ENCODE data around the gene FGFBP2.

Gene FGFBP2

DNA sequence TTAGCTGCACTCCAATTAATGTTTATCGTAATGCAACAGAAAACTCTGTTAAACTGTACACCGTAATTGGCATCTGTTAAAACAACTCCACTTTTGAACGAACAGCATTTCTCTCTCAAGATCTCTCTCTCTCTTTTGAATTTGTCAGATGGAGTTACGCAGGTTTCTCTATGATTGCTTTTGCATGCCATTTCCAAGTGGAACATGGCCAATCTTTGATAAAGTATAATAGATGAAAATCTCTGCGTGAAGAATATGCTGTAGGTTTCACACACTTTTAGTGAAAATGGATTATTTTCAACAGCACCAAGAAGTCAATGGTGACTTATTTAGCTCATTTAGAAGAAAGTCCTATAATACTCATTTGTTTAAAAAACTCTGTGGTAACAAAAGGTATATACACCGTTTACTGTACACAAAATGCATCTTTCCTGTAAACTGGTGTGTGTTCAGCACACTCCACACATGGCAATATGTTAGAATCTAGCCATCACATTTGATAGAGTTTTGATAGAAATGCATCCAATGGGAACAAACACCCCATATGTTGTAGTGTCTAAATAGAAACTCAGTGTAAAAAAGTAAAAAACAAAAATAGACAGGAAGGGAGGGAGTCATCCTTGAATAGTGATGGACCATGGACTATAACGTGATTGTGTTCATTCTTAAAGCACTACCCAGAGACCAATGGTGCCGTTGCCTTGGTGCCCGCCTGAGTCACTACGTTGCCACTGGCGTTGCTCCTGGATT, 5.8 kb upstream of the FGFBP2 start:
- DNase-seq (ENCODE audit: low read depth), result no peak
- no peak for TF ChIP-seq CTCF (conservative IDR thresholded peaks at IDR 0.05; ENCODE audit: low read length)

DNA sequence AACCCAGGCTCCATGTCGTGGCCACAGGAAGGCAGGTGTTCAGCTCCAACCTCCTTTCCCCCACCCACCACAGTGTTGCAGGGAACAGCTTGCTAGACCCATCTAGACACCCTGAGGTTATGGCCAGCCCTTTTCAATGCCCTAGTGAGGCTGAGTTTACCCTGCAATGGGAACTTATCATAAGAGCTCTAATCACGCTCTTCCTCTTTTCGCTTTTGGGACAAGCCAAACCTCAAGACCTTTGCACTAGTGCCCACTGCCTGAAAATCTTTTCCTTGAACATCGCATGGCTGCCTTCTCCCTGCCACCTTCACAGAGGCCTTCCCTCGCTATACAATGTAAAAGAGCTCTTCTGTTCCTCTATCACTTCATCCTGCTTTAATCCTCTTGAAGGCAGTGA, 2.4 kb upstream of the FGFBP2 start:
- DNase-seq (ENCODE audit: low read depth), result no peak
- H3K4me3 ChIP-seq (ENCODE audit: low read length), result no peak overlapping the region
- TF ChIP-seq CTCF (conservative IDR thresholded peaks at IDR 0.05; ENCODE audit: low read length), result no peak

More for the DNA sequence above, 5.8 kb upstream of the FGFBP2 start:
- H3K4me3 ChIP-seq (ENCODE audit: low read length), result no peak overlapping the region

DNA sequence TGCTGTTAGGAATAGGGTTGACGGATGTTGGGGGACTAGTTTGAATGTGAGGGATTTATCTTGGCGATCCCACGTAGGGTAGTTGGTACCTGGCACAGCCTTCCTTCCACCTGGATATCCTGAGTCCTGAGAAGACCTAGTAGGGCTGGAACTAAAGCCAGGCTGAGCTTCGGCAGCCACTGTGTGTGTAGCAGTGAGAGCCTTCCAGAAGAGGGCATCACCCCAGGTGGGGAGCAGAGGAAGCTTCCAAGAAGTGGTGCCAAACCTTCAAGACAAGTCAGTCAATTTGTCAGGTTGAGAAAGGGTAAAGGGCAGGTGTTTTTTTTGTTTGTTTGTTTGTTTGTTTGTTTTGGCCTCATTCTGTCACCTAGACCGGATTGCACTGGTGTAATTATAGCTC, 1.2 kb upstream of the FGFBP2 start:
- no peak for DNase-seq (ENCODE audit: low read depth)
- H3K4me3 ChIP-seq (ENCODE audit: low read length), result no peak overlapping the region
- TF ChIP-seq CTCF (conservative IDR thresholded peaks at IDR 0.05; ENCODE audit: low read length), result no peak

DNA sequence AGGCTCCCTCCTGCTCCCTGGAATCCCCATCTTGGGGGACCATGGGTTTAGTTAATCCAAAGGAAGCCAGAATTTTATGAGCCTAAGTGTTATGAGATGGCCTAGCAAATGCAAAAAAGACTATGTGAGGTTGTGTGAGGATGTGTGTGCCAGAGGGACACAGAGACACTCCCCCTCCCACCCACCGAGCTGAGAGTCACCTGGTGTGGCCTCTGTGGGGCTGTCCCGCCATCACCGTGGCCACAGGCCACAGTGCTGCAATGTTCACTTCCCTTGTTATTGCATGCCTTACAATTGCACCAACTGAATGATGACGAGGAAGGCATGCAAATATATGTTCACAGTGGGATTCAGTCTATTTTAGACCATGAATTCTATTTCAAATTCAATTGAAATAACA, 601 bp upstream of the FGFBP2 start:
- no peak overlapping the region for H3K4me3 ChIP-seq (ENCODE audit: low read length)
- no peak for DNase-seq (ENCODE audit: low read depth)
- TF ChIP-seq CTCF (conservative IDR thresholded peaks at IDR 0.05; ENCODE audit: low read length), result no peak

DNA sequence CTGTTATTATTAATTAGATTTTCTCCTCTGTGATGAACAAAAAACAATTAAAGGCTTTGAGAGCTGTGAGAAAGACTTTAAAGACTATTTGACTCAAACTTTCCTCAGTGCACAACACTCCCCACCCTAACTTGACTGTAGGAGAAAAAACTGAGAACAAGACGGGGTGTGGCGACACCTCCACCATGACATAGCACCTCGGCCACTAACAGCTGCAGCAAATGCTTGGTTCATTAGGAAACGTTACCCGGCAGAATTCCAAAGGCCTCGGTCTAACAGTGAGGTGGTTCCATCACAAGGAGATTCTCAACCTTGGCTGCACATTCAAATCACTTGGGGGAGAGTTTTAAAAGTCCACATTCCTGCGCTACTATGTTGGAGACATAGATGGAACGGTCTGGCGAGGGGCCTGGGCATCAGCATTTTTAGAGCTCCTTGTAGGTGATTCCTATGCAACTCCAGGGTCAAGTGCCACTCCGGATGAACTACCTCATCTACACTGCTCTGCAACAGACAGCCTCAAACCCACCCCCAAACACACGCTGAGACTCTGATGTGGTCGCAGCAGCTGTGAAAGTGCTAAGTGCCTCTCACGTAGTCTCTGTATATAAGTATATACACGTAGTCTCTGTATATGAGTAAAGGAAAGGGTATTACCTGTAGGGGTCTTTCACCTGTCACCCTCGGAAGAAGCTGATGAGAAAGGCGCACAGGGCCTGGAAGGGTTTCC, 1.0 kb downstream of the FGFBP2 start:
- TF ChIP-seq CTCF (conservative IDR thresholded peaks at IDR 0.05; ENCODE audit: low read length), result no peak
- DNase-seq (ENCODE audit: low read depth), result no peak

GRCh38 chr4:15958562-15958961, 4.4 kb downstream of the FGFBP2 start:
- no peak for DNase-seq (ENCODE audit: low read depth)
- TF ChIP-seq CTCF (conservative IDR thresholded peaks at IDR 0.05; ENCODE audit: low read length), result no peak
- no peak overlapping the region for H3K4me3 ChIP-seq (ENCODE audit: low read length)

More for the DNA sequence above, 1.0 kb downstream of the FGFBP2 start:
- no peak overlapping the region for H3K4me3 ChIP-seq (ENCODE audit: low read length)
